A673 (cell line): ENCODE measurements around the gene SCRN2. TPM values are rescaled to one million over a fixed set of nuclear protein-coding genes. Genes with fewer than 3 reads are reported as not detected.

Experiments
- BruUV-seq: library from RNA; stranded (reverse); fragments of 400-500 nt; replicated peaks from 2 replicates; lab custom pipeline; 2021; lab: Mats Ljungman, UMichigan
- CTCF ChIA-PET: fragments of 300-600 bp; sonication (Branson Sonifier 250); formaldehyde crosslinking; loops from one replicate; lab custom pipeline; 2022; ENCODE audit warnings: antibody characterized with exemption; lab: Charles Lee
- POLR2A ChIA-PET: fragments of 300-600 bp; sonication (Branson Sonifier 250); formaldehyde crosslinking; loops from one replicate; lab custom pipeline; 2022; ENCODE audit warnings: antibody characterized with exemption; ENCODE audit not compliant: low non-redundant PET; lab: Charles Lee
- DNase-seq: peaks from one replicate; pipeline ENCODE4 v3.0.0-alpha.2; 2015; ENCODE audit warnings: low spot score
- H3K27ac ChIP-seq: fragments of 200-600 bp; sonication (generic); 2 replicates; pipeline ENCODE4 v1.5.1; 2016; ENCODE audit warnings: mixed run types, low read depth, mild to moderate bottlenecking, mixed read lengths, antibody characterized with exemption, low read length; ENCODE audit not compliant: poor library complexity, severe bottlenecking
- H3K27me3 ChIP-seq: fragments of 200-600 bp; sonication (generic); replicated peaks from 2 replicates; pipeline ENCODE4 v1.6.1; 2017; ENCODE audit warnings: mixed run types, low read depth, mild to moderate bottlenecking, mixed read lengths, antibody characterized with exemption, low read length; ENCODE audit not compliant: insufficient read depth, poor library complexity
- H3K36me3 ChIP-seq: fragments of 200-600 bp; sonication (generic); 2 replicates; pipeline ENCODE4 v1.6.1; 2016; ENCODE audit warnings: mixed run types, mild to moderate bottlenecking, mixed read lengths, antibody characterized with exemption, low read length; ENCODE audit not compliant: insufficient read depth, poor library complexity, severe bottlenecking
- H3K4me1 ChIP-seq: fragments of 200-600 bp; sonication (generic); 2 replicates; pipeline ENCODE4 v1.6.1; 2017; ENCODE audit warnings: mixed run types, mild to moderate bottlenecking, mixed read lengths, antibody characterized with exemption, low read length; ENCODE audit not compliant: insufficient read depth, poor library complexity, severe bottlenecking
- H3K4me3 ChIP-seq: fragments of 200-600 bp; sonication (generic); 2 replicates; pipeline ENCODE4 v1.5.1; 2016; ENCODE audit warnings: low read depth, mixed run types, mild to moderate bottlenecking, mixed read lengths, low read length; ENCODE audit not compliant: poor library complexity, severe bottlenecking
- H3K9me3 ChIP-seq: fragments of 200-600 bp; sonication (generic); 2 replicates; pipeline ENCODE4 v1.6.1; 2016; ENCODE audit warnings: mixed run types, low read depth, mild to moderate bottlenecking, mixed read lengths, antibody characterized with exemption, low read length; ENCODE audit not compliant: poor library complexity, severe bottlenecking
- EZH2 ChIP-seq: fragments of 200-600 bp; sonication (generic); IDR thresholded peaks from 2 replicates; pipeline ENCODE4 v1.6.1; 2017; ENCODE audit warnings: borderline replicate concordance, low read depth, mild to moderate bottlenecking, mixed read lengths, antibody characterized with exemption, low read length; ENCODE audit not compliant: poor library complexity, severe bottlenecking
- intact Hi-C: fragments of 100-400 bp; cut with micrococcal nuclease; formaldehyde crosslinking; loops from one replicate; pipeline ENCODE4 v1.10.0; 2022; ENCODE audit not compliant: unreplicated experiment
- total RNA-seq: library from RNA; stranded (reverse); gene quantifications from 2 replicates; pipeline ENCODE4 v1.2.3, GENCODE V29; 2021
- TF ChIP-seq, protein P1 (sequence below): fragments of 300-800, 200-600 bp; sonication (generic); conservative IDR thresholded peaks from 2 replicates; pipeline ENCODE4 v1.5.1; 2017; ENCODE audit warnings: low read depth, mild to moderate bottlenecking, antibody characterized with exemption, low read length, moderate library complexity, mixed read lengths

SCRN2 gene
- total RNA-seq, 1 experiment from 2014 or later: 6.2 TPM

DNA sequence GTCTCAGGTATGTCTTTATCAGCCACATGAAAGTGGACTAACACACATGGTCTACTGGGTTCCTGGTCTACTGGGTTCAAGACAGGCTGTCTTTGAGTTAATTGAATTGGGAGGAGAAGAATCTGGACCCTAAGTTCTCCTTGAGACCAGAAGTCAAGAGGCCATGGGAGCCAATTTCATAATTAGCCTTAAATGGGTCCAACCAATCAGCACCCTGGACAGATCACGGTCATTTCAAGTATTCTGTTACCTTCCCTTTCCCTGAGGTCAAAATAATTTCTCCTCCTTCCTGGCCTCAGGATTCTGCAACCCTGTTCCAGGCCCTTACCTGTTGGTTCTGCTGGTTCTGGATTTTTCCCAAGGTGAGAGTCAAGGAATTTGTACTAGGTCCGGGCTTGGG lies 43.3 kb downstream of the SCRN2 start:
- no peaks in the 10 kb centered on the region for H3K9me3 ChIP-seq
- ChIA-PET CTCF (interaction anchor here (0.6 kb wide), 1 partner anchor 45 kb away, joined by 5 read pairs; no protein-coding TSS in a partner anchor), POLR2A (no interaction called here)
- TF ChIP-seq, protein P1, sequence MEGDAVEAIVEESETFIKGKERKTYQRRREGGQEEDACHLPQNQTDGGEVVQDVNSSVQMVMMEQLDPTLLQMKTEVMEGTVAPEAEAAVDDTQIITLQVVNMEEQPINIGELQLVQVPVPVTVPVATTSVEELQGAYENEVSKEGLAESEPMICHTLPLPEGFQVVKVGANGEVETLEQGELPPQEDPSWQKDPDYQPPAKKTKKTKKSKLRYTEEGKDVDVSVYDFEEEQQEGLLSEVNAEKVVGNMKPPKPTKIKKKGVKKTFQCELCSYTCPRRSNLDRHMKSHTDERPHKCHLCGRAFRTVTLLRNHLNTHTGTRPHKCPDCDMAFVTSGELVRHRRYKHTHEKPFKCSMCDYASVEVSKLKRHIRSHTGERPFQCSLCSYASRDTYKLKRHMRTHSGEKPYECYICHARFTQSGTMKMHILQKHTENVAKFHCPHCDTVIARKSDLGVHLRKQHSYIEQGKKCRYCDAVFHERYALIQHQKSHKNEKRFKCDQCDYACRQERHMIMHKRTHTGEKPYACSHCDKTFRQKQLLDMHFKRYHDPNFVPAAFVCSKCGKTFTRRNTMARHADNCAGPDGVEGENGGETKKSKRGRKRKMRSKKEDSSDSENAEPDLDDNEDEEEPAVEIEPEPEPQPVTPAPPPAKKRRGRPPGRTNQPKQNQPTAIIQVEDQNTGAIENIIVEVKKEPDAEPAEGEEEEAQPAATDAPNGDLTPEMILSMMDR: no peak
- TF ChIP-seq EZH2: no peak
- H3K36me3 ChIP-seq: no peaks in the 10 kb centered on the region
- BruUV-seq: no TSS peak
- intact Hi-C loops: no loop called here
- no peak for DNase-seq
- no peaks in the 10 kb centered on the region for H3K4me1 ChIP-seq
- H3K27ac ChIP-seq: no peak overlapping the region
- no peak overlapping the region for H3K4me3 ChIP-seq
- H3K27me3 ChIP-seq: peaks cover 6% of the 10 kb centered on the region

DNA sequence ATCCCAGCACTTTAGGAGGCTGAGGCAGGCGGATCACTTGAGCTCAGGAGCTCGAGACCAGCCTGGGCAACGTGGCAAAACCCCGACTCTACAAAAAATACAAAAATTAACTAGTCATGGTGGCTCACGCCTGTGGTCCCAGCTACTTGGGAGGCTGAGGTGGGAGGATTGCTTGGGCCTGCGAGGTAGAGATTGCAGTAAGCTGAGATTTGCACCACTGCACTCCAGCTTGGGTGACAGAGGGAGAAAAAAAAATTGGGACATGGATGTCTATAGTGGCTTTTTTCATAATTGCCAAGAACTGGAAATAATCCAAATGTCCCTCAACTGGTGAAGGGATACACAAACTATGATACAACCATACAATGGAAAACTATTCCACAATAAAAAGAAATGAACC lies 48.1 kb downstream of the SCRN2 start:
- intact Hi-C loops: no loop called here

DNA sequence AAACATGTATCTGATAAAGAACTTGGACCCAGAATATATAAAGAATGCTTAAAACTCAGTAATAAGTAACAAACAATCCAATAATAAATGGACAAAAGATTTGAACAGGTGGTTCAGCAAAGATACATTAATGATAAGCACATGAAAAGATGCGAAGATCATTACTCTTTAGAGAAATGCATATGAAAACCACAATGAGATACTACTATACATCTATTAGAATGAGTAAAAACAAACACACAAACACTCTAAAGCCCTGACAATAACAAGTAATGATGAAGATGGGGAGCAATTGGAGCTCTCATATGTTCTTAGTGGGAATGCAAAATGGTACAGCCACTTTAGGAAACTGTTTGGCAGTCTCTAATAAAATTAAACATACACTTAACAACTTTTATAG lies 48.6 kb downstream of the SCRN2 start:
- Histone ChIP-seq H3K27me3 (peaks cover 48% of the 10 kb centered on the region), H3K4me1 (no peaks in the 10 kb centered on the region), H3K4me3 (no peak overlapping the region), H3K36me3 (no peaks in the 10 kb centered on the region), H3K27ac (no peak overlapping the region), H3K9me3 (no peaks in the 10 kb centered on the region)
- POLR2A ChIA-PET: no interaction called here
- intact Hi-C loops: no loop called here
- CTCF ChIA-PET: no interaction called here
- no peak for TF ChIP-seq EZH2
- TF ChIP-seq, protein P1: no peak
- no TSS peak for BruUV-seq
- DNase-seq: no peak

More for the DNA sequence above, 48.1 kb downstream of the SCRN2 start:
- no peak overlapping the region for H3K4me3 ChIP-seq
- BruUV-seq: no TSS peak
- POLR2A ChIA-PET: no interaction called here
- H3K9me3 ChIP-seq: no peaks in the 10 kb centered on the region
- peaks cover 48% of the 10 kb centered on the region for H3K27me3 ChIP-seq
- H3K36me3 ChIP-seq: no peaks in the 10 kb centered on the region
- no peak for DNase-seq
- no peak for TF ChIP-seq EZH2
- TF ChIP-seq, protein P1: no peak
- H3K4me1 ChIP-seq: no peaks in the 10 kb centered on the region
- no peak overlapping the region for H3K27ac ChIP-seq
- CTCF ChIA-PET: no interaction called here
